GM18498 (cell line): ENCODE data around the gene LGI2.

Source experiments
- ATAC-seq: cut with Tn5 transposase; IDR thresholded peaks from one replicate; pipeline ENCODE4 v1.9.1; 2021; ENCODE audit warnings: mild to moderate bottlenecking, moderate library complexity; ENCODE audit not compliant: unreplicated experiment

LGI2 gene

GRCh38 chr4:24999392-25000089, 31.2 kb downstream of the LGI2 start:
- no peak for ATAC-seq

- ATAC-seq, result no peak
These were observed 35.3 kb downstream of the LGI2 start for GRCh38 chr4:24995346-24995919.

- ATAC-seq, result no peak
These were observed 37.1 kb downstream of the LGI2 start for GRCh38 chr4:24993551-24994080.

- ATAC-seq, result no peak
These were observed 37.8 kb downstream of the LGI2 start for GRCh38 chr4:24992968-24993367.

- ATAC-seq, result no peak
These were observed 39.7 kb downstream of the LGI2 start for GRCh38 chr4:24991015-24991414.

- ATAC-seq, result no peak
These were observed 41.4 kb downstream of the LGI2 start for GRCh38 chr4:24989327-24989726.

- ATAC-seq, result no peak
These were observed 42.0 kb downstream of the LGI2 start for GRCh38 chr4:24988776-24989175.

- ATAC-seq, result no peak
These were observed 45.9 kb downstream of the LGI2 start for GRCh38 chr4:24984602-24985532.

GRCh38 chr4:24980740-24981139, 50.0 kb downstream of the LGI2 start:
- no peak for ATAC-seq

GRCh38 chr4:24980064-24980690, 50.6 kb downstream of the LGI2 start:
- ATAC-seq, result peak; percentile 65

- ATAC-seq, result no peak
These were observed 51.2 kb downstream of the LGI2 start for GRCh38 chr4:24979554-24979953.

GRCh38 chr4:24978291-24979075, 52.3 kb downstream of the LGI2 start:
- ATAC-seq, result no peak

GRCh38 chr4:24975510-24975909, 55.2 kb downstream of the LGI2 start:
- ATAC-seq, result no peak

GRCh38 chr4:24973747-24974601, 56.8 kb downstream of the LGI2 start:
- no peak for ATAC-seq

GRCh38 chr4:24973404-24973746, 57.4 kb downstream of the LGI2 start:
- ATAC-seq, result no peak

- ATAC-seq, result no peak
These were observed 59.6 kb downstream of the LGI2 start for GRCh38 chr4:24971192-24971591.

GRCh38 chr4:24970635-24971034, 60.1 kb downstream of the LGI2 start:
- ATAC-seq, result no peak

- ATAC-seq, result no peak
These were observed 60.6 kb downstream of the LGI2 start for GRCh38 chr4:24970191-24970590.

- no peak for ATAC-seq
These were observed 61.3 kb downstream of the LGI2 start for GRCh38 chr4:24969486-24969885.
